Right lobe of liver (tissue), 6 donors: ENCODE results near the gene FAF2. TPM values are rescaled to one million over a fixed set of nuclear protein-coding genes. Genes with fewer than 3 reads are reported as not detected.

Source experiments
- ATAC-seq, 4 donors: fragments of 200-7000 bp; cut with Tn5 transposase; one replicate each; pipeline ENCODE4 v1.9.1; 2020; ENCODE audit warnings: mild to moderate bottlenecking in 4 of 4, moderate library complexity in 4 of 4
- DNase-seq, 3 donors: peaks; one replicate each; pipeline ENCODE4 v3.0.0-alpha.2; 2020
- H3K27ac ChIP-seq, 3 donors: fragments of 200-600 bp; one replicate each; pipeline ENCODE4 v1.8.0; 2022
- H3K27me3 ChIP-seq, 2 donors: fragments of 200-600 bp; one replicate each; pipeline ENCODE4 v1.8.0; 2022
- H3K36me3 ChIP-seq, 4 donors: fragments of 200-600 bp; sonication (generic) in 1 of 4; one replicate each; pipeline versions ENCODE4 v1.5.1 to v1.8.0; 2017 to 2022; ENCODE audit warnings: control low read depth in 1 of 4
- H3K4me1 ChIP-seq, 4 donors: fragments of 200-600 bp; sonication (generic) in 1 of 4; one replicate each; pipeline versions ENCODE4 v1.5.1 to v1.8.0; 2017 to 2022; ENCODE audit warnings: control low read depth in 1 of 4
- H3K4me3 ChIP-seq, 3 donors: fragments of 200-600 bp; one replicate each; pipeline ENCODE4 v1.8.0; 2022
- H3K9me3 ChIP-seq, 4 donors: fragments of 200-600 bp; sonication (generic) in 1 of 4; one replicate each; pipeline versions ENCODE4 v1.5.1 to v1.8.0; 2017 to 2022; ENCODE audit warnings: control low read depth in 1 of 4
- CTCF ChIP-seq, 4 donors: fragments of 200-600 bp in 3 of 4; fragments of 450-650 bp in 1 of 4; IDR thresholded peaks; one replicate each; pipeline versions ENCODE4 v1.5.1 to v1.8.0; 2016 to 2022; ENCODE audit warnings: antibody characterized with exemption in 4 of 4, mild to moderate bottlenecking in 2 of 4
- POLR2A ChIP-seq: fragments of 450-650 bp; IDR thresholded peaks from one replicate; pipeline ENCODE4 v1.6.1; 2017; ENCODE audit warnings: antibody characterized with exemption, mild to moderate bottlenecking
- WGBS: methylation state at CpG from one replicate; pipeline ENCODE4 v1.1.6; 2018; ENCODE audit warnings: low coverage, low lambda C conversion rate; ENCODE audit not compliant: insufficient coverage; ENCODE audit errors: missing lambda C conversion rate; 5-methylcytosine and 5-hydroxymethylcytosine counted together
- intact Hi-C, 2 donors: fragments of 100-400 bp; cut with DNase I; formaldehyde crosslinking; loops; one replicate each; pipeline versions ENCODE4 v1.11.2 to v1.14.1; 2022
- total RNA-seq, 6 experiments: library from RNA; depleted of rRNA in 2 of 6; stranded (reverse); fragments of >200 nt in 2 of 6; fragmentation: NEBNext Ultra II Directional in 3 of 6; extraction: Animal tissue kit (Norgen Biotek cat#: 25700) in 3 of 6; gene quantifications; one replicate each; pipeline versions ENCODE4 v1.1.0 to v1.2.4, GENCODE V29; 2016 to 2023
- donor health status: DM: no; HTN: yes; CAD: no.
- donor health status: DM: no; HTN: no; CAD: no.
- donor health status: DM: no; HTN: no; CAD: no.
- donor health status: DM: no; HTN: yes; CAD: no.
- donor health status: DM: no; HTN: yes; CAD: no.

FAF2 gene
- total RNA-seq, 6 experiments from 2014 or later = 17.5 to 23.3 (median 19.8) TPM

GRCh38 chr5:176531902-176532493 is 83.8 kb downstream of the FAF2 start:
- WGBS = no CpG with 5 or more reads among the region's 28 CpGs
- TF ChIP-seq CTCF (IDR thresholded peaks at IDR 0.05) (no peak), POLR2A (no peak)
- Histone ChIP-seq H3K4me3 (no peak overlapping the region), H3K36me3 (peaks cover 0 to 35% (median 14%) of the 10 kb centered on the region in 4 donors), H3K4me1 (peaks cover 0 to 37% (median 25%) of the 10 kb centered on the region in 4 donors), H3K27me3 (no peaks in the 10 kb centered on the region), H3K9me3 (no peaks in the 10 kb centered on the region), H3K27ac (no peak overlapping the region)
- ATAC-seq (no peak), DNase-seq (no peak)
- intact Hi-C loops = loop anchor here in 1 of 2 donors (10.0 kb wide), 1 partner anchor 87 kb away; the partner anchor contains the start of gene FAF2

- TF ChIP-seq CTCF (IDR thresholded peaks at IDR 0.05) (no peak), POLR2A (no peak)
- Histone ChIP-seq H3K27ac (peak overlapping the region in 1 of 3 donors; percentile 97), H3K4me1 (peaks cover 0 to 37% (median 25%) of the 10 kb centered on the region in 4 donors), H3K4me3 (no peak overlapping the region), H3K36me3 (peaks cover 0 to 35% (median 13%) of the 10 kb centered on the region in 4 donors), H3K9me3 (no peaks in the 10 kb centered on the region), H3K27me3 (no peaks in the 10 kb centered on the region)
- DNase-seq (no peak), ATAC-seq (no peak)
- WGBS = 87% methylated on average over 3 of the region's 9 CpGs
- intact Hi-C loops = loop anchor here in 1 of 2 donors (10.0 kb wide), 1 partner anchor 88 kb away; the partner anchor contains the start of gene FAF2
Observed at GRCh38 chr5:176532795-176533194, 84.6 kb downstream of the FAF2 start.

- ATAC-seq (no peak), DNase-seq (peak in 1 of 3 donors; percentile 51)
- 37% methylated on average over 5 of the region's 8 CpGs for WGBS
- Histone ChIP-seq H3K4me3 (peak overlapping the region in 2 of 3 donors; percentile 0 to 17), H3K36me3 (peaks cover 0 to 31% (median 13%) of the 10 kb centered on the region in 4 donors), H3K9me3 (no peaks in the 10 kb centered on the region), H3K27me3 (no peaks in the 10 kb centered on the region), H3K4me1 (peaks cover 0 to 37% (median 25%) of the 10 kb centered on the region in 4 donors), H3K27ac (peak overlapping the region; percentile 64 to 97 (median 97))
- no peak for TF ChIP-seq POLR2A
- TF ChIP-seq CTCF (IDR thresholded peaks at IDR 0.05) = no peak
- intact Hi-C loops = loop anchor here in 1 of 2 donors (10.0 kb wide), 1 partner anchor 89 kb away; the partner anchor contains the start of gene FAF2
Observed at GRCh38 chr5:176533390-176533789, 85.2 kb downstream of the FAF2 start.

- intact Hi-C loops = loop anchor here in 1 of 2 donors (10.0 kb wide), 1 partner anchor 89 kb away; the partner anchor contains the start of gene FAF2
- Histone ChIP-seq H3K27me3 (no peaks in the 10 kb centered on the region), H3K36me3 (peaks cover 0 to 25% (median 11%) of the 10 kb centered on the region in 4 donors), H3K4me3 (peak overlapping the region in 1 of 3 donors; percentile 17), H3K27ac (peak overlapping the region; percentile 64 to 97 (median 97)), H3K9me3 (no peaks in the 10 kb centered on the region), H3K4me1 (peaks cover 0 to 37% (median 25%) of the 10 kb centered on the region in 4 donors)
- ATAC-seq (peak; percentile 27 to 46 (median 35)), DNase-seq (peak; percentile 79 to 91 (median 85))
- no peak for TF ChIP-seq POLR2A
- no peak for TF ChIP-seq CTCF (IDR thresholded peaks at IDR 0.05)
- 0% methylated on average over 6 of the region's 10 CpGs for WGBS
Observed at GRCh38 chr5:176533894-176534611, 85.9 kb downstream of the FAF2 start.
